ENCODE measurements around the gene SERGEF. TPM values are rescaled to one million over a fixed set of nuclear protein-coding genes. Genes with fewer than 3 reads are reported as not detected.

The SERGEF gene
- total RNA-seq, 2 donors from 2014 or later, result 29.9 to 39.4 TPM

DNA sequence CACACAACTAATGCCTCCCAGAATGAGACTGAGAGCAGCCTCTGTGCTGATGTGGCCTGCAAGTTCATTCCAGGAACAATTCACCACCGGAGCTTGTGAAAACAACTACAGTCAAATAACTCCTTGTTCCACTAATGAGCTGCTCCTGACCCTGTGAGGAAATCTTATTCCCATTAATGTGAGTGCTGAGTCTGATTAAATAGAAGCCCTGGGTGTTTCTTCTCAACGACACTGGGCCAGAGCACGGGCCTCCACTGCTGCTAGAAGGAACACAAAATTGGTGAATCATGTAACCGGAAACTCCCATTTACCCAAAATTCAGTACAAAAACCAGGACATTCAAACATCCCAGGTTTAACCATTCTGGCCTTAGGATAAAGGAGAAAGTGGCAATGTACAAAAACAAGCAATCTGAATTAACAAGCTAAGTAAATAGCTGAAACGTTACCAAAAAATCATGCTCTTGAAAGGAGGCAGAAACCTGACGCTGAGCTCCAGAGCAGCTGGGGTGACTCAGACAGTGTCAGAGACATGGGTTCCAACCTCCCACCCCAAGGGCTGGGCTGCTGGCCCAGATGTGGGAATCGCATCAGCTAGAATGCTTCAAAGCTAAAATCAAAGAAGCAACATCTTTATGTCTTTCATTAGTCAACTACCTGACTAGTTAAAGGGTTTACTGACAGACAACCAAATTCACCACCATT is 26.7 kb downstream of the SERGEF start:
- Histone ChIP-seq H3K27me3 (replicated peaks; ENCODE audit: insufficient read depth) (no peaks in the 10 kb centered on the region), H3K4me3 (no peak overlapping the region), H3K36me3 (no peaks in the 10 kb centered on the region), H3K9me3 (no peaks in the 10 kb centered on the region), H3K27ac (no peak overlapping the region), H3K4me1 (replicated peaks) (no peaks in the 10 kb centered on the region)
- intact Hi-C loops (cut with DNase I), result no loop called here
- no peak for DNase-seq (ENCODE audit: low spot score)
- 29% methylated on average over 7 of the region's 7 CpGs for WGBS
- no peak for TF ChIP-seq POLR2AphosphoS5 (IDR thresholded peaks at IDR 0.05)
- TF ChIP-seq, protein P1, sequence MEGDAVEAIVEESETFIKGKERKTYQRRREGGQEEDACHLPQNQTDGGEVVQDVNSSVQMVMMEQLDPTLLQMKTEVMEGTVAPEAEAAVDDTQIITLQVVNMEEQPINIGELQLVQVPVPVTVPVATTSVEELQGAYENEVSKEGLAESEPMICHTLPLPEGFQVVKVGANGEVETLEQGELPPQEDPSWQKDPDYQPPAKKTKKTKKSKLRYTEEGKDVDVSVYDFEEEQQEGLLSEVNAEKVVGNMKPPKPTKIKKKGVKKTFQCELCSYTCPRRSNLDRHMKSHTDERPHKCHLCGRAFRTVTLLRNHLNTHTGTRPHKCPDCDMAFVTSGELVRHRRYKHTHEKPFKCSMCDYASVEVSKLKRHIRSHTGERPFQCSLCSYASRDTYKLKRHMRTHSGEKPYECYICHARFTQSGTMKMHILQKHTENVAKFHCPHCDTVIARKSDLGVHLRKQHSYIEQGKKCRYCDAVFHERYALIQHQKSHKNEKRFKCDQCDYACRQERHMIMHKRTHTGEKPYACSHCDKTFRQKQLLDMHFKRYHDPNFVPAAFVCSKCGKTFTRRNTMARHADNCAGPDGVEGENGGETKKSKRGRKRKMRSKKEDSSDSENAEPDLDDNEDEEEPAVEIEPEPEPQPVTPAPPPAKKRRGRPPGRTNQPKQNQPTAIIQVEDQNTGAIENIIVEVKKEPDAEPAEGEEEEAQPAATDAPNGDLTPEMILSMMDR (IDR thresholded peaks at IDR 0.05), result no peak
- TF ChIP-seq POLR2A (IDR thresholded peaks at IDR 0.05), result no peak

DNA sequence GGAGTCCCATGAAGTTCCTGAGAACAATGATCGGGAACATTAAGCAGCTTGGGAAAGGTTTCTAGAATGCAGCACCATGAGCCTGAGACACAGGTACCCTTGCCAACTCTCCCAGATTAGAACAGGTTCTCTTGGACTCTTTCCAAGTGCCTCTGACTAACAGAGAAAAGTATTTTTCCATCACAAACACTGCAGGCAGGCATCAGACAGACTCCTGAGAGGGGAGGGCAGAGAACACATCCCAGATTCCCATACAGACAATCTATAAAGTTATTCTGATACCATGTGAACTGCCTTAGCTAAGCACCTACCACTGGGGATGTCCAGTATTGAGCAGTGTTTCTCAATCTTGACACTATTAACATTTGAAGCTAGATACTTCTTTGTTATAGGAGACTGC is 27.3 kb downstream of the SERGEF start:
- H3K4me3 ChIP-seq, result no peak overlapping the region
- no peaks in the 10 kb centered on the region for H3K4me1 ChIP-seq (replicated peaks)
- H3K36me3 ChIP-seq, result no peaks in the 10 kb centered on the region
- no peaks in the 10 kb centered on the region for H3K9me3 ChIP-seq
- H3K27me3 ChIP-seq (replicated peaks; ENCODE audit: insufficient read depth), result no peaks in the 10 kb centered on the region
- 42% methylated on average over 1 of the region's 1 CpG for WGBS
- H3K27ac ChIP-seq, result no peak overlapping the region
- intact Hi-C loops (cut with DNase I), result no loop called here
- TF ChIP-seq, protein P1 (IDR thresholded peaks at IDR 0.05), result no peak
- TF ChIP-seq POLR2A (IDR thresholded peaks at IDR 0.05) (no peak), POLR2AphosphoS5 (IDR thresholded peaks at IDR 0.05) (no peak)
- peak; percentile 32 for DNase-seq (ENCODE audit: low spot score)

DNA sequence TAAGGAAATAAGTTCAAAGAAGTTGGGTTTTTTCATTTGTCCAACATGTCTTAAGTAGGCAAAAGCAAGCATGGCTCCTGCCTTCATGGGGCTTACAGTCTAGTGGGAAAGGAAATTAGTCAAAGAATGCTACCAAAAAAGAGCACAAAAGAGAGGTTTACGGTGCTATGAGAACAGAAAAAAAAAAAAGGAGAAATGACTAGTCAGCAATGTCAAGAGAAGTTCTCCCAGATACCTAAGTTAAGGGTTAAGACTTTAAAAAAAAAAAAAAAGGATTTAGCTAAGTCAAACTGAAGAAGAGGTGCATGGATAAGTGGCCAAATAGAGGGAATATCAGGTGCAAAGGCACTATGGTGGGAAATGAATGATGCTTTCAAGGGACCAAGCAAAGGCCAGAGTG is 29.3 kb downstream of the SERGEF start:
- no peaks in the 10 kb centered on the region for H3K4me1 ChIP-seq (replicated peaks)
- DNase-seq (ENCODE audit: low spot score), result no peak
- no peaks in the 10 kb centered on the region for H3K27me3 ChIP-seq (replicated peaks; ENCODE audit: insufficient read depth)
- no peak for TF ChIP-seq POLR2A (IDR thresholded peaks at IDR 0.05)
- no peak for TF ChIP-seq POLR2AphosphoS5 (IDR thresholded peaks at IDR 0.05)
- TF ChIP-seq, protein P1 (IDR thresholded peaks at IDR 0.05), result no peak
- H3K9me3 ChIP-seq, result no peaks in the 10 kb centered on the region
- no peak overlapping the region for H3K27ac ChIP-seq
- no peak overlapping the region for H3K4me3 ChIP-seq
- WGBS, result 95% methylated on average over 1 of the region's 1 CpG
- H3K36me3 ChIP-seq, result no peaks in the 10 kb centered on the region
- intact Hi-C loops (cut with DNase I), result no loop called here

DNA sequence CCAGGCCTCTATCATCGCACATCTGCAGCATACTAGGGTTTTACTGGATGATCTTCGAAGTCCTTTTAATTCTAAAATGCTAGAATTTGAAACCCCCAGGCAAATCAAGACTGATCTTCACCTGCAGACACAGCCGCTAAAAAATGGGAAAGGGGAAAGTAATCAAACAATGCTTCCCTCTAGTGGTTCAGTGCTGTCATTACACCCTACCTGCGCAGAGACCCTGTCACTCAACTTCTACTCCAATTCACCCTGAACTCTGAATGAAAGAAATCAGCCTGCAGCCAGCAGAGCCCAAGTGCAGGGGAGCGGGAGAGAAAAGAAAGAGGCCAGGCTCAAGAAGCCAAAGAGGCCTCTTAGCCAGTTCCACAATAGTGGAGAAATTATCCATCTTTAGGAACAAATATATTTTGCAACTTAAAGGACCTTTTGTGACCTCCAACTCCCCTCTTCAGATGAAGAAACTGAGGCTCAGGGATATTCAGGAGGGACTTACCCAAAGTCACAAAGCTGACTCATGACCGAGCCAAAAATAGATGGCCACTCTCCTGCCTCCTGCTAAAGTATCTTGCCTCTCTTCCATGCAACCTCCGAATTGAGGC is 33.0 kb downstream of the SERGEF start:
- intact Hi-C loops (cut with DNase I), result loop anchor here (2.0 to 10.0 kb wide), 2 partner anchors 215 to 249 kb away; no protein-coding TSS in a partner anchor
- peak; percentile 21 for DNase-seq (ENCODE audit: low spot score)
- no peaks in the 10 kb centered on the region for H3K27me3 ChIP-seq (replicated peaks; ENCODE audit: insufficient read depth)
- H3K27ac ChIP-seq, result no peak overlapping the region
- H3K4me3 ChIP-seq, result no peak overlapping the region
- 34% methylated on average over 7 of the region's 7 CpGs for WGBS
- H3K4me1 ChIP-seq (replicated peaks), result no peaks in the 10 kb centered on the region
- TF ChIP-seq POLR2AphosphoS5 (IDR thresholded peaks at IDR 0.05), result no peak
- TF ChIP-seq, protein P1 (IDR thresholded peaks at IDR 0.05), result peak; percentile 80 to 96 (median 90)
- TF ChIP-seq POLR2A (IDR thresholded peaks at IDR 0.05), result no peak
- H3K36me3 ChIP-seq, result no peaks in the 10 kb centered on the region
- no peaks in the 10 kb centered on the region for H3K9me3 ChIP-seq

All from prostate gland (tissue), 2 donors.